ENCODE data around the gene WDR75. TPM values are rescaled to one million over a fixed set of nuclear protein-coding genes. Genes with fewer than 3 reads are reported as not detected.
A peak's percentile ranks its signal among the peaks of the same experiment; 100 is the strongest.

WDR75 gene
- total and polyA plus RNA-seq, 2 of the 13 experiments (the other 11 are each of a cell fraction or from before 2014, with no cell fraction given): 63.0 to 74.1 TPM

GRCh38 chr2:189440947-189441708 lies at the start of gene WDR75 (continued):
- TF ChIP-seq TP53 (CRISPR knock-in tag; conservative IDR thresholded peaks at IDR 0.05): peak; percentile 63; the same call in 1 of the 2 replicates
- 0 out of 2 replicates have a peak, but pooled peaks have one; percentile 23 for TF ChIP-seq AKNA (CRISPR knock-in tag; IDR thresholded peaks at IDR 0.05; ENCODE audit: borderline replicate concordance)
- TF ChIP-seq, protein P1, sequence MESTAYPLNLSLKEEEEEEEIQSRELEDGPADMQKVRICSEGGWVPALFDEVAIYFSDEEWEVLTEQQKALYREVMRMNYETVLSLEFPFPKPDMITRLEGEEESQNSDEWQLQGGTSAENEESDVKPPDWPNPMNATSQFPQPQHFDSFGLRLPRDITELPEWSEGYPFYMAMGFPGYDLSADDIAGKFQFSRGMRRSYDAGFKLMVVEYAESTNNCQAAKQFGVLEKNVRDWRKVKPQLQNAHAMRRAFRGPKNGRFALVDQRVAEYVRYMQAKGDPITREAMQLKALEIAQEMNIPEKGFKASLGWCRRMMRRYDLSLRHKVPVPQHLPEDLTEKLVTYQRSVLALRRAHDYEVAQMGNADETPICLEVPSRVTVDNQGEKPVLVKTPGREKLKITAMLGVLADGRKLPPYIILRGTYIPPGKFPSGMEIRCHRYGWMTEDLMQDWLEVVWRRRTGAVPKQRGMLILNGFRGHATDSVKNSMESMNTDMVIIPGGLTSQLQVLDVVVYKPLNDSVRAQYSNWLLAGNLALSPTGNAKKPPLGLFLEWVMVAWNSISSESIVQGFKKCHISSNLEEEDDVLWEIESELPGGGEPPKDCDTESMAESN (CRISPR knock-in tag; conservative IDR thresholded peaks at IDR 0.05): peak; percentile 40; the same call in 1 of the 2 replicates
- peak; percentile 90 for TF ChIP-seq TBX3 (IDR thresholded peaks at IDR 0.05; ENCODE audit: borderline replicate concordance)
- TF ChIP-seq ZNF577 (CRISPR knock-in tag; IDR thresholded peaks at IDR 0.05; ENCODE audit: borderline replicate concordance, low read depth): no peak
- TF ChIP-seq PAX8 (CRISPR knock-in tag; IDR thresholded peaks at IDR 0.05; ENCODE audit: borderline replicate concordance): peak; percentile 90; the same call in 1 of the 2 replicates
- TF ChIP-seq GFI1 (CRISPR knock-in tag; IDR thresholded peaks at IDR 0.05; ENCODE audit: borderline replicate concordance): peak; percentile 56; the same call in 1 of the 2 replicates
- TF ChIP-seq, protein P2, sequence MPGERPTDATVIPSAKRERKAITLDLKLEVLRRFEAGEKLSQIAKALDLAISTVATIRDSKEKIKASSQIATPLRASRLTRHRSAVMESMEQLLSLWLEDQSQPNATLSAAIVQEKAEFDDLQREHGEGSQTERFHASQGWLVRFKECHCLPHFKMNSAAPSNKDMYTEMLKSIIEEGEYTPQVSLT (CRISPR knock-in tag; IDR thresholded peaks at IDR 0.05; ENCODE audit: borderline replicate concordance, low read depth): no peak; the same call in 1 of the 2 replicates
- no peak for TF ChIP-seq HOXA7 (CRISPR knock-in tag; IDR thresholded peaks at IDR 0.05)
- TF ChIP-seq, protein P3, sequence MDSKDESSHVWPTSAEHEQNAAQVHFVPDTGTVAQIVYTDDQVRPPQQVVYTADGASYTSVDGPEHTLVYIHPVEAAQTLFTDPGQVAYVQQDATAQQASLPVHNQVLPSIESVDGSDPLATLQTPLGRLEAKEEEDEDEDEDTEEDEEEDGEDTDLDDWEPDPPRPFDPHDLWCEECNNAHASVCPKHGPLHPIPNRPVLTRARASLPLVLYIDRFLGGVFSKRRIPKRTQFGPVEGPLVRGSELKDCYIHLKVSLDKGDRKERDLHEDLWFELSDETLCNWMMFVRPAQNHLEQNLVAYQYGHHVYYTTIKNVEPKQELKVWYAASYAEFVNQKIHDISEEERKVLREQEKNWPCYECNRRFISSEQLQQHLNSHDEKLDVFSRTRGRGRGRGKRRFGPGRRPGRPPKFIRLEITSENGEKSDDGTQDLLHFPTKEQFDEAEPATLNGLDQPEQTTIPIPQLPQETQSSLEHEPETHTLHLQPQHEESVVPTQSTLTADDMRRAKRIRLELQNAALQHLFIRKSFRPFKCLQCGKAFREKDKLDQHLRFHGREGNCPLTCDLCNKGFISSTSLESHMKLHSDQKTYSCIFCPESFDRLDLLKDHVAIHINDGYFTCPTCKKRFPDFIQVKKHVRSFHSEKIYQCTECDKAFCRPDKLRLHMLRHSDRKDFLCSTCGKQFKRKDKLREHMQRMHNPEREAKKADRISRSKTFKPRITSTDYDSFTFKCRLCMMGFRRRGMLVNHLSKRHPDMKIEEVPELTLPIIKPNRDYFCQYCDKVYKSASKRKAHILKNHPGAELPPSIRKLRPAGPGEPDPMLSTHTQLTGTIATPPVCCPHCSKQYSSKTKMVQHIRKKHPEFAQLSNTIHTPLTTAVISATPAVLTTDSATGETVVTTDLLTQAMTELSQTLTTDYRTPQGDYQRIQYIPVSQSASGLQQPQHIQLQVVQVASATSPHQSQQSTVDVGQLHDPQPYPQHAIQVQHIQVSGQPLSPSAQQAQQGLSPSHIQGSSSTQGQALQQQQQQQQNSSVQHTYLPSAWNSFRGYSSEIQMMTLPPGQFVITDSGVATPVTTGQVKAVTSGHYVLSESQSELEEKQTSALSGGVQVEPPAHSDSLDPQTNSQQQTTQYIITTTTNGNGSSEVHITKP (CRISPR knock-in tag; IDR thresholded peaks at IDR 0.05; ENCODE audit: low read depth): no peak
- no peak for TF ChIP-seq ZNF468 (CRISPR knock-in tag; IDR thresholded peaks at IDR 0.05)
- no peak; the same call in 1 of the 2 replicates for TF ChIP-seq HES4 (CRISPR knock-in tag; IDR thresholded peaks at IDR 0.05; ENCODE audit: borderline replicate concordance)
- peak; percentile 99 for TF ChIP-seq KAT8 (CRISPR knock-in tag; IDR thresholded peaks at IDR 0.05)
- TF ChIP-seq, protein P4, sequence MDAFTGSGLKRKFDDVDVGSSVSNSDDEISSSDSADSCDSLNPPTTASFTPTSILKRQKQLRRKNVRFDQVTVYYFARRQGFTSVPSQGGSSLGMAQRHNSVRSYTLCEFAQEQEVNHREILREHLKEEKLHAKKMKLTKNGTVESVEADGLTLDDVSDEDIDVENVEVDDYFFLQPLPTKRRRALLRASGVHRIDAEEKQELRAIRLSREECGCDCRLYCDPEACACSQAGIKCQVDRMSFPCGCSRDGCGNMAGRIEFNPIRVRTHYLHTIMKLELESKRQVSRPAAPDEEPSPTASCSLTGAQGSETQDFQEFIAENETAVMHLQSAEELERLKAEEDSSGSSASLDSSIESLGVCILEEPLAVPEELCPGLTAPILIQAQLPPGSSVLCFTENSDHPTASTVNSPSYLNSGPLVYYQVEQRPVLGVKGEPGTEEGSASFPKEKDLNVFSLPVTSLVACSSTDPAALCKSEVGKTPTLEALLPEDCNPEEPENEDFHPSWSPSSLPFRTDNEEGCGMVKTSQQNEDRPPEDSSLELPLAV (CRISPR knock-in tag; conservative IDR thresholded peaks at IDR 0.05; ENCODE audit: low read depth): no peak
